GM21447 (cell line): ENCODE results near the gene DBN1.

Source experiments
- ATAC-seq: cut with Tn5 transposase; IDR thresholded peaks from one replicate; pipeline ENCODE4 v1.9.1; 2021; ENCODE audit not compliant: unreplicated experiment

DBN1 gene

DNA sequence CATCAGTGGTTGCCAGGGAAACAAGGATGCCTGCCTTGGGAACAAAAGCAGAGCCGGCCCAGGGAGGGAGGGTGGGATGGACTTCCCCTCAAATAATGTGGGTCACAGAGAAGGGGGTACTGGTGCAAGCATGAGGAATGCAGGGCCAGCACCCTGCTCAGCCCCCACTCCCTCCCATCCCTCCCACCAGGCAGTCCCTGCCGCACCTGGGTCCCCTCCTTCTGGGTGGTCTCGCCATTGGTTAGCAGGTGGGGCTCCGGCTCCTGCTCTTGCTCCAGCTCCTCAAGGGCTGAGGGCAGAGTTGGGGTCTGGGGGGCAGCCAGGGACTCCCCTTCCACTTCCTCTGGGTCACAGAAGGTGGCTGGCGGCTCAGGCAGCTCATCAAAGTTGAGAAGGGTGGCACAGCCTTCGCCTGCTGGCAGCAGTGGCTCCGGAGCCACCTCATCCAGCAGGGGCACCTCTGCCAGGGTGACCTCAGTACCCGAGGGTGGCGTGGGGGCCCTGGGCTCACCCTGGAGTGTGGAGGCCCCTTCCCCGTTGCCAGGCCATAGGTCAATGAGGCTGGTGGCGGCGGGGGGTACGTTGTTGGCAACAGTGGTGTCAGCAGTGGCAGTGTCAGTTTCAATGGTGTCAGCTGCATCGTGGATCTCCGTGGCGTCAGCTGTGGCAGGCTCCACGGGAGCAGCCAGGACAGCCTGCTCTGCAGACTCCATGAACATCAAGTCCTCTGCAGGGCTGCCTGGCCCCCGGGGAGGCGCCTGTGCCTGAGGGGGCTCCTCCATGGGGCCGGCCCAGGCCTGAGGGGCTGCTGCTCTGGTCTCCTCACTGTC, 15.4 kb downstream of the DBN1 start:
- no peak for ATAC-seq

DNA sequence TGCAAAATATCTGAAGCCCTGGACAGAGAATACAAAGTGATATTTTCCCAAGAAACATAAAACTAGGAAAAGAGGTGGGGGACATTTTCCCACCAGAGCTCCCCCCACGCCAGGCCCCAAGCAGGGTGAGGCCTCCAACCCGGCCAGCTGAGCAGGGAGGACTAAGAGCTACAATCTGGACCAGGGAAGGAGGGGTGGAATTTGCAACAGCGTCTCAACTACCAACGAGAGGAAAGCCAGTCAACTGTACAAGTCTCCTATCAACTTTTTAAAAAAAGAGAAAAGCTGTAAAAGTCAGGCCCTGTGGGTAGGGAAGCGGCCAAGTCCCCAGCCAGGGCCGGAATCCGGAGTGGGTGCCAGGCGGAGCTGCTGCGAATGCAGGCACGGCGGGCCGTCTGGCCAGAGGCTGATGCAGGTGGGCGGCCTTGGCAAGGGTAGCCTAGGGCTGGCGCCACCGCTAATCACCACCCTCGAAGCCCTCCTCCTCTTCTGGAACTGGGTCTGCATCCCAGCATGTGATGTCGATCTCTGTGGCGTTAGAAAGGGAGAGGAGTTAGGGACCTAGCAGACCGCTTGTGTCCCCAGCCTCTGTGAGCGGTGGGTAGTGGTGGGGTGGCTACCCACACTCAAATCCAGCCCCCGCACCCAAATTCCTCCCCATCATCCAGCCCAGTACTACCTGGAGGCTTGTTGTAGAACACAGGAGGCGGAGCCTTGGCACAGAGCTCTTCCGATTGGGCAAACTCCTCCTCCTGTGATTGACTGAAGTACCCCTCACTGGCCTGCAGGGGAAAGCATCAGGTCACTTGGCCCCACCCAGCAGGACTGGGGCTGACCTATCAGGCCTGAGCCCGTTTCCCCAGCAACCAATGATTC, 16.2 kb downstream of the DBN1 start:
- peak; percentile 42 for ATAC-seq

DNA sequence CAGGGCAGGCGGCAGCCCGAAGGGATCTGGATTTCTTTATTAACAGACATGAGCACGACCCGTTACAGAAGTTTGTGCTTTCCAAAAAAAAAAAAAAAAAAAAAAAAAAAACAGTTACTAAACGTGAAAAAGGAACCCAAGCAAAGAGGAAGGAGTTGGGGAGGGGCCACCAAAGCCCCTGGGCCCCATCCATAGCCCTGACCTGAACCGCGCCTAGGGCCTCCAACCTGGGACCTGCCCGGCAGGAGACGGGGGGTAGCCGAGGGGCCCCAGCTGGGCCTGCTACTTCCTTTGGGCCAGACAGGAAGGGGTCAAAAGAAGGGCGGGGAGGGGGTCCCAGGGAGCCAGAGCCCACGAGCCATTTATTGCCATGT, 16.9 kb downstream of the DBN1 start:
- no peak for ATAC-seq

- ATAC-seq, result peak; percentile 16
Measured at GRCh38 chr5:177455661-177456590, 17.5 kb downstream of the DBN1 start.

GRCh38 chr5:177455036-177455660, 18.3 kb downstream of the DBN1 start:
- peak; percentile 44 for ATAC-seq

DNA sequence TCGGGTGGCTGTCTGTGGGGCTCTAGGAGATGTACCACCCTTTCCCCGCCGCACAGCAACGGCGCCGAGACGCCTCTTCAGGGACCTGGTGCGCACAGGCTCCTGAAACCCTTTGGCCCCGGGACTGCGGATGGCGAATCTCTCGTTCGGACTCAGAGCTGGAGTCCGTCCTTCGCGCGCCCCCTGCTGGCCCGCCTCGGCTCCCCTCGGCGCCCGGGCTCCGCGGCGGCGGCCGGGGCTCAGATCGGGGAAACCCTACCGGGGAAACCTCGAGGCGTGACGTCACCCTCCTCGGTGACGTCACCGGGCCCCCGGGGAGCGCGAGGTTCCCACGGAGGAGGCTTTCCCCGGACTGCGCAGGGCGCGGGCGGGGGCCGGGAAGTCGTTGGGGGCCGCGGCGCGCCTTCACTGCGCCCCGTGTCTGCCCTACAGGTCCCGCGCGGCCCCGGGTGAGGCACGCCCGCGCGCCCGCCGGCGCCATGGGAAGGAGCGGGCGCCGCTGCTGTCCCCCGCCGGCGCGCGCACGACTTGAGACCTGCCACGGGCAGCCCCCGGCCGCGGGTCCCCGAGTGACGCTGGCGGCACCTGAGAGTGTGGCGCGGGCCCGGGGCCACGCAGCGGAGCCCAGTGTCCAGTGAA, 18.9 kb downstream of the DBN1 start:
- ATAC-seq, result peak; percentile 43

GRCh38 chr5:177453852-177454396, 19.5 kb downstream of the DBN1 start:
- peak; percentile 3 for ATAC-seq

DNA sequence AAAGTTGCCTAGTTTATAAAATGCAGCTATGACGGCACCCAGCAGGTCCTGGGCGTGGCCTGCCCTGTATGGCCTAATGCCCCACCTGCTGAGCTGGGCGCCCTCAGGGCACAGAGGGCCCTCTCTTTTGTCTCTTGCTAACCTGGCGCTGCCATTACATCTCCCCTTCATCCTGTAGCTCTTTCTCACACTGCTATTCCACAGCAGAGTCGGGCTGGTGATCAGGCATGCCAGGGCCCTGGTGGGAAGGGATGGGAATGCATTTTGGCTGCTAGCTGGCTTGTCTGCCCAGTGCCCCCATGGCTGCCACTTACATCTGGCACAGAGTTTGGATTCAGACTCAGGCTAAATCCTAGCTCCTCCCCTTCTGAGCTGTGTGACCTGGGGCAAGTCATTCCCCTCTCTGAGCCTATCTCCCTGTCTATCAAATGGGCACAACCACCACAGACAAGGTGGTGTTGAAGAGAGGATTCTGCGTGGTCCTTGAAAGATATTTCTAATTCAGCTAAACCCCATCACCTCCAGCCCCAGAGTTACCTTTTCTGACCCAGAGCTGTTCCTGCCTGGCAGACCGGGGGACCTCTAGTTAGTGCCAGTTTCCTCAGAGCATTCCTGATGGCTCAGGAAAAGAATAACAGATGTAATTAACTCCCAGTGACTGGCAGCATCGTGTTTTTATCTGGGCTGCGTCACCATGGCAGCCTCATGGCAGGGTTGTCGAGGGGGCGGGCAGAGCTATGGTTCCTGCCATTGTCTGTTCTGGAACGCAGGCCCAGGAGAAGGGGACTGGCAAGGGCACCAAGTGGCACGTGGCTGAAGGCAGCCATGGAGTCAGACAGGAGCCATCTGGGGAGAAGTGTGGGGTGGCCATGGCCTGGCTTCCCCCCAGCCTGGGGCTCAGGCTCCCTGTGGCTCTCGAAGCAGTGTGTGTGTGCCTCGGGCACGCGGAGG, 20.5 kb downstream of the DBN1 start:
- no peak for ATAC-seq

- no peak for ATAC-seq
Measured at GRCh38 chr5:177450667-177451424, 22.6 kb downstream of the DBN1 start.

- no peak for ATAC-seq
Measured at GRCh38 chr5:177449140-177450061, 24.0 kb downstream of the DBN1 start.

DNA sequence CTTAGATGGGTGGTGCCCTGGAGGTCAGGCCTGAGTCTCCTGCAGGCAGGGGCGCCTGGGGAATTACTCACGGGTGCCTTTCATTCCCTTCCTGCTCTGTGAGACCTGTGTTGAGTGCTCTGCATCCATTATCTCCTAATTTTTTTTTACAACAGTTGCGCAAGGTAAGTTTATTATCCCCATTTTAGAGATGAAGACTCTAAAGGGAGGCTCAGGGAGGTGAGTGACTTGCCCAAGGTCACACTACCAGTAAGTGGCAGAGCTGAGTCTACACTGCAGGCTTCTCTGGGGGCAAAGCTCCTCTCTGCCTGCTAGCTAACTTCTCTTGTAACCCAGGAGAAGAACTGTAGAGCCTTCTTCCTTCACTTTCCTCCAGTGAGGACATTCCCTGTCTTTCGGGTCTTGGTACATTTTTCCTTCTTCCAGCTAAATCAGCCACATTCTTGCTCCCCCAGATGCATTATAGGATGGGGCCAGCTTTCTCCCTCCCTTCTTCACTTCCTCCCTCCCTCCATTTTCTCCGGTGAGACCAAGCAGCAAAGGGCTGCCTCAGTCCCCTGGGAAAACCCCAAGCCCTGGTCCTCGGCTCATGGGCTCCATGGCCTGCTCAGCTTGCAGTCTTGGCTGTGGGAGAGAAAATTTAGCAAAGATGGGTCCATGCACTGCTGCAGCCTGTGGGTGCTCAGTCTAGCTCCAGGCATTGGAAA, 25.0 kb downstream of the DBN1 start:
- ATAC-seq, result no peak

GRCh38 chr5:177447611-177448243, 25.7 kb downstream of the DBN1 start:
- ATAC-seq, result no peak

DNA sequence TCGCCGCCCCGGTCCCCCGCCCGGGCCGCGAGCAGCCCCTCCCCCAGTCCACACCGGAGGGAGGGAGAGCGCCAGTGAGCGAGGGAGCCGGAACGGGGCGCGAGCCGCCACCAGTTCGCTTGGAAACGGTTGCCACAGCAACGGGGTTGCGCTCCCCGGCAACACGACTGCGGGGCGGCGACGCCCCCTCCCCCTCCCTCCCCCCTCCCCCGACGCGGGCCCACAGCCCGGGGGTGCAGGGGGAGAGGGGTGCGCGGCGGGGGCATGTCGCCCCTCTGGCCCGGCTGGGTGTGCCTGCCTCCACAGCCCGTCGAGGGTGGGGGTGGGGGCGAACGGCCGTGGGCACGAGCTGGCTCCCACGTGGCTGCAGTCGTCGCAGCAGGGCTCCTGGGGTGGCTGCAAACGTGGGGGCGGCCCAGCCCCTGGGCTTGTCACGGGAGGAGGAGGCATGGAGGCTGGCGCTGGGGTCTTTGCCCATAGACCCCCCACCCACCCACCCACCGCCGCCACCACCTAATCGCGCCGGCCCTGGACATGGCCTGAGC, 26.3 kb downstream of the DBN1 start:
- peak; percentile 38 for ATAC-seq

DNA sequence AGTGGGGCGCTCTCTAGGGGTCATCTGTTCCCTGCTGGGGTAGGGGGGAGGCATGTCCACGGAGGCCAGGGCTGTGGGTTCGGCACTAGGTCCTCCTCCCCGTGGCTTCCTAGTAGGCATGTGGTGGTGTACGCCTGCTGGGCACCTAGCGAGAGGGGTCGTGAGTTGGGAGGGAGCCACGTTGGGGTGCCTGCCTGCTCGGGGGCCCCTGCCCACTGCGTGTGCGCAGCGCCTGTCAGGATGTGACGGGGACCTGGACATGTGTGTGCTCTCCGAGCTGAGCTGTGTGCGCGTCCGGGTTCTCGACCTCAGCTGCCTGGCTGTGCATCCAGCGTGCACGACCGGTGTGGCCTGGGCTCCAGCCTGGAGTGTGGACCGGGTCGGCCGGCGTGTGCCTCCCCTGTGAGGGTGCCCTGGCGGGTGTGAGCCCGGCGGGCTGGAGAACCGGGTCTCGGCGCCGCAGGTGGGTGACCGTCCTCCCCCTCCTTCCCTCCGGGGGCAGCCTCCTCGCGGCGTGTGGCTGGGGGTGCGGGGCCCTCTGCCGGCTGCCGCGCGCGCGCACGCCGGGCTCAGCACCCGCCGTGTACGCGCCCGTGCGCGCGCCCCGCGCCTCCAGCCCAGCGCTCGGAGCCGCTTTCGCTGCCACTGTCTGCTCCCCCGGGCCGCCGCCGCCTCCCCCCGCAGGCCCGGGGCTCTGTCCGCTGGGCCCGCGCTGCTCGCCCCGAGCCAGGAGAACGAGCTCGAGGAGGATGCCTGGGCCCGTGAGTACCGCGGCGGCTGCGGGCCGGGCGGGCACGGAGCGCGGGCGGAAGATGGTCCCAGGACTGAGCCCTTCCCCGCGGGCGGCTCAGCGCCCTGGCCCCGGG, 27.0 kb downstream of the DBN1 start, which contains the start of gene PRR7:
Gene PRR7, plus strand, starts transcription at position 615 of the 866 bp plus-strand sequence. CDS start 8,254 bp downstream, outside the sequence.
- peak; percentile 45 for ATAC-seq

- ATAC-seq, result no peak
Measured at GRCh38 chr5:177445917-177446199, 27.6 kb downstream of the DBN1 start.
